ENCODE results near the gene SPACA6. TPM values are rescaled to one million over a fixed set of nuclear protein-coding genes. Genes with fewer than 3 reads are reported as not detected.
A peak's percentile ranks its signal among the peaks of the same experiment; 100 is the strongest.

SPACA6 gene
- total RNA-seq, 1 experiment from 2014 or later = 13.3 TPM

- TF ChIP-seq, protein P1, sequence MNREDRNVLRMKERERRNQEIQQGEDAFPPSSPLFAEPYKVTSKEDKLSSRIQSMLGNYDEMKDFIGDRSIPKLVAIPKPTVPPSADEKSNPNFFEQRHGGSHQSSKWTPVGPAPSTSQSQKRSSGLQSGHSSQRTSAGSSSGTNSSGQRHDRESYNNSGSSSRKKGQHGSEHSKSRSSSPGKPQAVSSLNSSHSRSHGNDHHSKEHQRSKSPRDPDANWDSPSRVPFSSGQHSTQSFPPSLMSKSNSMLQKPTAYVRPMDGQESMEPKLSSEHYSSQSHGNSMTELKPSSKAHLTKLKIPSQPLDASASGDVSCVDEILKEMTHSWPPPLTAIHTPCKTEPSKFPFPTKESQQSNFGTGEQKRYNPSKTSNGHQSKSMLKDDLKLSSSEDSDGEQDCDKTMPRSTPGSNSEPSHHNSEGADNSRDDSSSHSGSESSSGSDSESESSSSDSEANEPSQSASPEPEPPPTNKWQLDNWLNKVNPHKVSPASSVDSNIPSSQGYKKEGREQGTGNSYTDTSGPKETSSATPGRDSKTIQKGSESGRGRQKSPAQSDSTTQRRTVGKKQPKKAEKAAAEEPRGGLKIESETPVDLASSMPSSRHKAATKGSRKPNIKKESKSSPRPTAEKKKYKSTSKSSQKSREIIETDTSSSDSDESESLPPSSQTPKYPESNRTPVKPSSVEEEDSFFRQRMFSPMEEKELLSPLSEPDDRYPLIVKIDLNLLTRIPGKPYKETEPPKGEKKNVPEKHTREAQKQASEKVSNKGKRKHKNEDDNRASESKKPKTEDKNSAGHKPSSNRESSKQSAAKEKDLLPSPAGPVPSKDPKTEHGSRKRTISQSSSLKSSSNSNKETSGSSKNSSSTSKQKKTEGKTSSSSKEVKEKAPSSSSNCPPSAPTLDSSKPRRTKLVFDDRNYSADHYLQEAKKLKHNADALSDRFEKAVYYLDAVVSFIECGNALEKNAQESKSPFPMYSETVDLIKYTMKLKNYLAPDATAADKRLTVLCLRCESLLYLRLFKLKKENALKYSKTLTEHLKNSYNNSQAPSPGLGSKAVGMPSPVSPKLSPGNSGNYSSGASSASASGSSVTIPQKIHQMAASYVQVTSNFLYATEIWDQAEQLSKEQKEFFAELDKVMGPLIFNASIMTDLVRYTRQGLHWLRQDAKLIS (CRISPR knock-in tag; IDR thresholded peaks at IDR 0.05; ENCODE audit: borderline replicate concordance) = no peak
- TF ChIP-seq SP1 (CRISPR knock-in tag; conservative IDR thresholded peaks at IDR 0.05) = no peak
These were observed 3.2 kb upstream of the SPACA6 start (continued) for GRCh38 chr19:51689751-51690453.

DNA sequence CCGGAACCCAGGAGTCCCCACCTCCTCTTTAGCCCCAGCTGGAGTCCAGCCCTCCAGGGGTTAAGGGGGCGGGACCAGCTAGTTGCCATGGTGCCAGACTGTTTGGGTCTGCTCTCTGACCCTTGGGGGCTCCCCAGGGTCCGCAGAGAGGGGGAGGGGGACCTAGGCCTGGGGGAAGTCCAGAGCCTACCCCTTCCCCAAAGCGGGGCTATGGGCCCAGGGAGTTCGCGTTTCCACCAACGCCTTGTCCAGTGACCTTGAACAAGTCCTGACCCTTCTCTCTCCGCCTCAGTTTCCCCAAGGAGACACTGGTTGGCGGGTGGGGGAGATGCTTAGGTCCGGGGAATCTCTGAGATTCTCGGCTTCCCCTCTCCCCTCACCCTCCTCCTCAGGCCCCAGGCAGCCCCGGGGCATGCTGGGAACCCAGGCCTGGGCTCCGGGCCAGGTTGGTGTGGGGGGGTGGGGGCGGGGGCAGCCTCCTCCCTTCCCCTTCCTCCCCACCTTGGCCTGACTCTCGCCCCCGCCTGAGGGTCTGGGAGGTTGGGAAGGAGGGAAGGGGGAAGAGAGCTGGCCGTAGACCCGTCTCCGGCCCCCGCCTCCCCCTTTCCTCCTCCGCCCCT, 2.6 kb upstream of the SPACA6 start:
- DNase-seq (ENCODE audit: low spot score) (peak; percentile 76), ATAC-seq (peak; percentile 2)
- POLR2A ChIA-PET = interaction anchor here (1.8 kb wide), 1 partner anchor 12 kb away, joined by 7 read pairs; no protein-coding TSS in a partner anchor
- H3K27ac Mint-ChIP-seq = no peak overlapping the region; the same call in 1 of the 2 replicates
- peaks cover 5% of the 10 kb centered on the region; the same call in 1 of the 2 replicates for H3K27me3 Mint-ChIP-seq (ENCODE audit: low read depth)
- TF ChIP-seq, protein P2, sequence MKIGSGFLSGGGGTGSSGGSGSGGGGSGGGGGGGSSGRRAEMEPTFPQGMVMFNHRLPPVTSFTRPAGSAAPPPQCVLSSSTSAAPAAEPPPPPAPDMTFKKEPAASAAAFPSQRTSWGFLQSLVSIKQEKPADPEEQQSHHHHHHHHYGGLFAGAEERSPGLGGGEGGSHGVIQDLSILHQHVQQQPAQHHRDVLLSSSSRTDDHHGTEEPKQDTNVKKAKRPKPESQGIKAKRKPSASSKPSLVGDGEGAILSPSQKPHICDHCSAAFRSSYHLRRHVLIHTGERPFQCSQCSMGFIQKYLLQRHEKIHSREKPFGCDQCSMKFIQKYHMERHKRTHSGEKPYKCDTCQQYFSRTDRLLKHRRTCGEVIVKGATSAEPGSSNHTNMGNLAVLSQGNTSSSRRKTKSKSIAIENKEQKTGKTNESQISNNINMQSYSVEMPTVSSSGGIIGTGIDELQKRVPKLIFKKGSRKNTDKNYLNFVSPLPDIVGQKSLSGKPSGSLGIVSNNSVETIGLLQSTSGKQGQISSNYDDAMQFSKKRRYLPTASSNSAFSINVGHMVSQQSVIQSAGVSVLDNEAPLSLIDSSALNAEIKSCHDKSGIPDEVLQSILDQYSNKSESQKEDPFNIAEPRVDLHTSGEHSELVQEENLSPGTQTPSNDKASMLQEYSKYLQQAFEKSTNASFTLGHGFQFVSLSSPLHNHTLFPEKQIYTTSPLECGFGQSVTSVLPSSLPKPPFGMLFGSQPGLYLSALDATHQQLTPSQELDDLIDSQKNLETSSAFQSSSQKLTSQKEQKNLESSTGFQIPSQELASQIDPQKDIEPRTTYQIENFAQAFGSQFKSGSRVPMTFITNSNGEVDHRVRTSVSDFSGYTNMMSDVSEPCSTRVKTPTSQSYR (CRISPR knock-in tag; IDR thresholded peaks at IDR 0.05) = 0 out of 2 replicates have a peak, but pooled peaks have one; percentile 27
- TF ChIP-seq TP53 (CRISPR knock-in tag; IDR thresholded peaks at IDR 0.05) (no peak), ZNF423 (CRISPR knock-in tag; IDR thresholded peaks at IDR 0.05) (peak; percentile 51; the same call in 1 of the 2 replicates), GRHL2 (CRISPR knock-in tag; IDR thresholded peaks at IDR 0.05; ENCODE audit: insufficient replicate concordance, severe bottlenecking) (no peak), ZNF263 (CRISPR knock-in tag; IDR thresholded peaks at IDR 0.05; ENCODE audit: low read depth) (peak; percentile 25; the same call in 1 of the 2 replicates)
- TF ChIP-seq, protein P3, sequence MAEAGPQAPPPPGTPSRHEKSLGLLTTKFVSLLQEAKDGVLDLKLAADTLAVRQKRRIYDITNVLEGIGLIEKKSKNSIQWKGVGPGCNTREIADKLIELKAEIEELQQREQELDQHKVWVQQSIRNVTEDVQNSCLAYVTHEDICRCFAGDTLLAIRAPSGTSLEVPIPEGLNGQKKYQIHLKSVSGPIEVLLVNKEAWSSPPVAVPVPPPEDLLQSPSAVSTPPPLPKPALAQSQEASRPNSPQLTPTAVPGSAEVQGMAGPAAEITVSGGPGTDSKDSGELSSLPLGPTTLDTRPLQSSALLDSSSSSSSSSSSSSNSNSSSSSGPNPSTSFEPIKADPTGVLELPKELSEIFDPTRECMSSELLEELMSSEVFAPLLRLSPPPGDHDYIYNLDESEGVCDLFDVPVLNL (CRISPR knock-in tag; IDR thresholded peaks at IDR 0.05; ENCODE audit: borderline replicate concordance, low read depth) = no peak
- peaks cover 41% of the 10 kb centered on the region for H3K4me1 Mint-ChIP-seq
- H3K36me3 Mint-ChIP-seq = peaks cover 7% of the 10 kb centered on the region
- peaks cover 7% of the 10 kb centered on the region for H3K9me3 Mint-ChIP-seq
- peak overlapping the region; percentile 82 for H3K4me3 Mint-ChIP-seq
- CTCF ChIA-PET = interaction anchor here (1.0 to 4.1 kb wide), 4 partner anchors 13 to 87 kb away, joined by 3 to 29 read pairs (median 4); no protein-coding TSS in a partner anchor

GRCh38 chr19:51691074-51691583, 2.0 kb upstream of the SPACA6 start:
- H3K4me3 Mint-ChIP-seq = peak overlapping the region; percentile 70
- peak; percentile 0; the same call in 1 of the 2 replicates for ATAC-seq
- ChIA-PET POLR2A (interaction anchor here (1.8 kb wide), 1 partner anchor 12 kb away, joined by 7 read pairs; no protein-coding TSS in a partner anchor), CTCF (interaction anchor here (1.0 to 4.1 kb wide), 4 partner anchors 12 to 87 kb away, joined by 3 to 29 read pairs (median 4); no protein-coding TSS in a partner anchor)
- H3K27ac Mint-ChIP-seq = peak overlapping the region; percentile 62; the same call in 1 of the 2 replicates
- DNase-seq (ENCODE audit: low spot score) = no peak
- H3K9me3 Mint-ChIP-seq = peaks cover 2% of the 10 kb centered on the region
- H3K36me3 Mint-ChIP-seq = peaks cover 6% of the 10 kb centered on the region
- H3K27me3 Mint-ChIP-seq (ENCODE audit: low read depth) = peaks cover 2% of the 10 kb centered on the region; the same call in 1 of the 2 replicates
- H3K4me1 Mint-ChIP-seq = peaks cover 41% of the 10 kb centered on the region
- TF ChIP-seq, protein P2 (CRISPR knock-in tag; IDR thresholded peaks at IDR 0.05) = peak; percentile 54; the same call in 1 of the 2 replicates
- 0 out of 2 replicates have a peak, but pooled peaks have one; percentile 42 for TF ChIP-seq EMX1 (CRISPR knock-in tag; IDR thresholded peaks at IDR 0.05)
- no peak for TF ChIP-seq HMGA2 (CRISPR knock-in tag; IDR thresholded peaks at IDR 0.05)
- no peak for TF ChIP-seq ZMAT4 (CRISPR knock-in tag; IDR thresholded peaks at IDR 0.05)
- TF ChIP-seq, protein P4, sequence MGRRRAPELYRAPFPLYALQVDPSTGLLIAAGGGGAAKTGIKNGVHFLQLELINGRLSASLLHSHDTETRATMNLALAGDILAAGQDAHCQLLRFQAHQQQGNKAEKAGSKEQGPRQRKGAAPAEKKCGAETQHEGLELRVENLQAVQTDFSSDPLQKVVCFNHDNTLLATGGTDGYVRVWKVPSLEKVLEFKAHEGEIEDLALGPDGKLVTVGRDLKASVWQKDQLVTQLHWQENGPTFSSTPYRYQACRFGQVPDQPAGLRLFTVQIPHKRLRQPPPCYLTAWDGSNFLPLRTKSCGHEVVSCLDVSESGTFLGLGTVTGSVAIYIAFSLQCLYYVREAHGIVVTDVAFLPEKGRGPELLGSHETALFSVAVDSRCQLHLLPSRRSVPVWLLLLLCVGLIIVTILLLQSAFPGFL (CRISPR knock-in tag; IDR thresholded peaks at IDR 0.05; ENCODE audit: borderline replicate concordance) = no peak
- peak; percentile 24; the same call in 1 of the 2 replicates for TF ChIP-seq FOXK1 (CRISPR knock-in tag; IDR thresholded peaks at IDR 0.05)
- TF ChIP-seq ZNF423 (CRISPR knock-in tag; IDR thresholded peaks at IDR 0.05) = no peak
- no peak for TF ChIP-seq FOXP1 (CRISPR knock-in tag; IDR thresholded peaks at IDR 0.05; ENCODE audit: borderline replicate concordance)

Data from WTC11 (cell line).